Stimulated activated CD4-positive, alpha-beta T cell treated with anti-CD3 and anti-CD28 coated beads, TNF-alpha, amount 100 ng/mL, for 1 hour (primary cell): Measurements from ENCODE around the gene TNFRSF14.

Source experiments
- DNase-seq, 3 donors: peaks; one replicate each; pipeline ENCODE4 v3.0.0-alpha.2; 2020; ENCODE audit warnings: low read depth in 3 of 3, low spot score in 1 of 3

The TNFRSF14 gene

DNA sequence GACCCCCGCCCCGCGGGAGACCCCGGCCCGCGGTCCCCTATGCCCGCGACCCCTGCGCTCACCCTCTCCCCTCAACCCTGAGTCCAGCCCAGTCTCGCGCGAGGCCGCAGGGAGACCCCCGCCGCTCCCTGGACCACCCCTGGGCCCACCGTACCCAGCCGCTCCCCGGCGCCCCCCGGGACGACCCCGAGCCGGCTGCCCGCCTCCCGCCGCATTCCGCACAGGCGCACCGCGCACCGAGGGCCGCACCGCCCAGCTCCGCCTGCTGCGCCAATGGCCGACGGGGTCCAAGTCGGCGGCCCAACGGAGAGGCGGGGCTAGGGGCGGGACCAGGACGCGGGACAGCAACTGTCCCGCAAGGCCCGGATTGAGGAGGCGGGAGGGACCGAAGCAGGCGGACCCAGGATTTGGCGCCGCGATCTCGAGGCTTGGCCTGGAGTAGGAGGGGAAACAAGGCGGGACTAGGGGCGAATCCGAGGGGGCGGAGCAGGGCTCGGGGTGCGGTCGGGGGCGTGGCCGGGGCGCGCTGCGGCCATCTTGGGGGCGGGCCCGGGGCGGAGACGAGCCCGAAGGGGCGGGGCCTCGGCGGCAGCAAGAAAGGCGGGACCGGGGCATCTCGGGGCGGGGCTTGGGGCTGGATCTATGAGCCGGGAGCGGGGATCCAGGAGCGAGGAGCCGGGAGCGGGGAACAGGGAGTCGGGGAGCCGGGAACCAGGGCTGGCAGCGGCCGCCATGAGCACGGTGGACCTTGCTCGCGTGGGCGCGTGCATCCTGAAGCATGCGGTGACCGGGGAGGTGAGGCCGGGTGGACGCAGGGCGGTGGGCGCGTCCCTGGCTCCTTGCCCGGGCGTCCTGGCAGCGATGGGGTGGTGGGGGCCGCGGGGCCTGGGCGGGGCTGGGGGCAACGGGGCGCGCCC, 30.2 kb downstream of the TNFRSF14 start, which contains the start of gene PRXL2B:
Gene PRXL2B (plus strand): TSS at position 624 of the 917 bp plus-strand sequence. CDS start 109 bp downstream, at position 733.
- DNase-seq: peak; percentile 91 to 98 (median 96)

DNA sequence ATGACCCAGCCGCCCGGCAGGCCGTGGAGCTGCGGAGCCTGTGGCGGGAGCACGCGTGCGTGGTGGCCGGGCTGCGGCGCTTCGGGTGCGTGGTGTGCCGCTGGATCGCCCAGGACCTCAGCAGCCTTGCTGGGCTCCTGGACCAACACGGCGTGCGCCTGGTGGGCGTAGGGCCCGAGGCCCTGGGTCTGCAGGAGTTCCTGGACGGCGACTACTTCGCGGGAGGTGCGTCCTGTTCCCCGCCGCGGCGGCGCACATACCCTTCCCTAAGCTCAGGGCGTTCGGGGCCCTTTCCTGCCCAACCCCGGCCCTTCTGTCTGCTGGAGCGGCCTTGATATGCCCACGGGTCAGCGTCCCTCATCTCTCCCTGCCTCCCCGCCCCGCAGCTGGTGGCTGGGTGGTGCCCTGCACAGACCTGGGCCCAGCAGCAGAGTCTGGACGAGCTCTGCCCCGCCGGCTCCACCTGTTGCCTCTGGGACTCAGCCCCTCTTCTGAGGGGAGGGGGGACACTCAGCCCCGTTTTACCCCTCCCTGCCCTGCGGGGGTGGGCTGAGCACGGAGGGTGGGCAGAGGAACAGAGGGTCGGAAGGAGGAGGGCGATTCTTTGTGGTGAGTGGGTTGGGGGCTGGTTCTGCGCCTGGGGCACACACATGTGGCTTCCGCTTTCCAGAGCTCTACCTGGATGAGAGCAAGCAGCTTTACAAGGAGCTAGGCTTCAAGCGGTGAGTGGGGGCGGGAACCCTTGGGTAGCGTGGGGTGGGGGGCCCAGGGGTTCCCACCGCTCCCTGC, 31.1 kb downstream of the TNFRSF14 start:
- no peak for DNase-seq

DNA sequence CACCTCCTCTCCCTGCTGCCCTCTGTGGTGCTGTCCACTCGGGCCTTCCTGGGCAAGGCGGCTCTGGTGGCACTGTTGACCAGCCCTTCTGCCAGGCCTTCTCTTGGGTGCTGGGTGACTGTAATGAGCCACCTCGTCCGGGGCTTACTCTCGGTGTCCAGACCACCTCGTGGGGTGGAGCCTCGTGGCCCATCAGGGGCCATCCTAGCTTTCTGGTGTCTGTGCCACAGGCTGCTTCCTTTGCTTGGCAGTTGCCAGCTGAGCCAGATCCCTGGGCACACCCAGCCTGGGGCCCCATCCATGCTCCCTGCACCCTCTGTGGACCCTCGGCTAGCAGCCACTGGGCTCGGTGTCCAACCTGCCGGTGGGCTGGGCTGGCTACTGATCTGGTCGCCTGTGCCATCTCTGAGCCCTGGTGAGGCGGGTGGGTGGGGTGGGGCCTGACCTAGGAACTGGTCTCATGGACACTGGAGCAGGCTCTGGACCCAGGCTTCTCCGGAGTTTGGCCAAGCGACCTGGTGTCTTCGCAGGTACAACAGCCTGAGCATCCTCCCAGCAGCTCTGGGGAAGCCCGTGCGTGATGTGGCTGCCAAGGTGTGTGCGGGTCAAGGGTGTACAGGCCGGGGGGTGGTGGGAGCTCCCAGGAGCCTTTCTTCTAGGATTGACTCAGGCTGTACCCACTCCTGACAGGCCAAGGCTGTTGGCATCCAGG, 31.8 kb downstream of the TNFRSF14 start:
- no peak for DNase-seq

DNA sequence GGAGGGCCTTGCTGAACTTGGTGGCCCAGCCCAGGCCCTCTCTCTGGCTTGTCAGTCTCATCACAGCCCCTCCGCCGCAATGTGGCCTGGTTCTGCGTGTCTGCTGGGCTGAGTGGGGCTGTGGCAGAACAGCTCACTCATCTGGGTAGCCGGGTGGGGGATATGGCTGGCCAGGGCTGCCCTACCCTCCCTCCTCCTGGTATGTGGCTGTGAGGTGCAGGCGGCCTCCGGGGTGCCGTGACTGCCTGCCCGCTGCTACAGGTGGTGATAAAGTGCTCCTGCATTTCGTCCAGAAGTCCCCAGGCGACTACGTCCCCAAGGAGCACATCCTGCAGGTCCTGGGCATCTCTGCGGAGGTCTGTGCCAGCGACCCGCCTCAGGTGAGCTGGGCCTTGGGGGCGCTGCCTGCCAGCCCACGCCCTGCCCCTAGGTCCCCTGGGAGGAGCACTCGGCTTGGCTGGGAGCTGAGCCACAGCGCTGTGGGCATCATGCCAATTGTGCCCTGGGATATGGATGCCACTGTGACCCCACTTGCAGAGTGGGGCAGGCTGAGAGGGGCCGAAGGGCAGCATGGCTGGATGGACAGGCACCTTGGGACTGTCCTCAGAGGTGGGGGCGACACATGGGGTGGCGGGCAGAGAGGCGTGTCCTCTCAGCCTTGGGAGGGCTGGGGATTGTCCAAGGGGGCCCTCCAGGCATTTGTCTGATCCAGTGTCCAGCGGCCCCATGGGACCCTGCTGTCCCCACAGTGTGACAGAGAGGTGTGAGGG, 32.7 kb downstream of the TNFRSF14 start:
- no peak for DNase-seq

DNA sequence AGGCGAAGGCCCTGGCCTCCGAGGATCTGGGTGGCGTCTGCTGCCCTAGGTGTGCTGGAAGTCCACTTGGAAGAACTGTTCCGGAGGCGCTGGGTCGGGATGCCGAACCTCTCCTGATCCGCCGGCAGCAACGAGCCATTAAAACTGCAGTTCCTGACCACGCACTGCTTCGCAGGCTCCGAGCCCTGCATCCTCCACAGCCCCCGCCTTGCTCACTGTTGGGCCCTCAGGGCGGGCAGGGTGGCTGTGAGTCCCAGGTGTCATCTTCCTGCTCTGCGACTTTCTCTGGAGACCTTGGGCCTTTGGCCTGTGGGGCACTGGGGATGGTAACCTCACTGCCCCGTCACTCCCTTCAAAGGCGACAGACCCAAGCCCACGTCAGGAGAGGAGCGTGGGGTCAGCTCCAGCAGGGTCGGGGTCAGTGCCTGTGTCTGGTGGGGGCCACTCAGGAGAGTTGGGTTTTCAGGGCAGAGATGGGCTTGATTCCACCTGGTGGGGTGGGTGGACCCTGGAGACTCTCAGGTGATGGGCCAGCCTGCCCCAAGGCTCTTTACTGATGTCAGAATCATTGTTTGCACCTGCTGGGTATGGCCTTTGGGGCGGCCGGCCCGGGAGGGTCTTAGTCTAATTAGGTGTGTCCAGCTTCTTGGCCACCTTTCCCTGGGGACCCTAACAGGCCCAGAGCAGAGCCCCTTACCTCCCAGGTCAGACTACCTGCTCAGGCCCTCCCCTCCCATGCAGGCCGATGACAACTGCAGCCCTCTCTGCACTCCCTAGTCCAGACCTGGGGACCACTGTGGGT, 33.5 kb downstream of the TNFRSF14 start:
- DNase-seq: no peak

DNA sequence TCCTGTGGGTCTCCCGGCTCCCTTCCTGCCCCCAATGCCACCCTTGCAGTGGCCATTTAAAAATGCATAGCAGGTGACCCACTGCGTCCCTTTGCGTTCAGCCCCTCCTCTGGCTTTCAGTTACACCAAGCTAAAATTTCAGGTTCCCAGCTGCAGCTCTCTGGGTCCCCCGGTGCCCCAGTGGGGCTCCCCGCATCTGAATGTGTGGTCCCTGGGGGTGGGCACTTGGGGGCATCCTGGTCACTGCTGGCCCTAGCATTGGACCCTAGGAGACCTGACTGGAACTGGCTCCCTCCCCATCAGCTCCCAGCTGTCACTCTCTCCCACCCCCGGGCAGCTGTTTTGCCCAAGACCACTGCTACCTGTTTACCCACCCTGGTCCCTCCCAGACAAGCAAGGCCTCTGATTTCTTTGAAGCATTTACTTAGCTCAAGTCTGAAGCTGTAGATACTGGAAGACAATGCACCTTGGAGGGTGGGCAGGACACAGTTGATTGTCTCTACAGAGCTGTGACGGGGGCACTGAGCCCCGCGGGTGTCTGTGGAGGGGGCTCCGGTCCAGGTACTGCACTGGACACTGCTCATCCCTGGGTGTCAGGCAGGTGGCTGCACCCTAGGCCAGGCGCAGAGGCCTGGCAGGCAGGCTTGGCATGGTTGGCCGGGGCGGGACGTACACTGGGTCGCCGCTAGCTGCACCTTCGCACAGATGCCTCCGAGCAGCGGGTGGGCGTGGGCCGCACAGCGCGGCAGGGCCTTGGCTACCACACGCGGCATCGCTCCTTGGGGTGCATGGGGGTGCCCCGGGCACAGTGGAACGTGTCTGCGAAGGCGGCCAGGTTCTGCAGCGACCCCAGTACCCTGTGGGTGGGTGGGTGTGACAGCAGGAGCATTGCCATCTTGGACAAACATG, 34.3 kb downstream of the TNFRSF14 start:
- no peak for DNase-seq

DNA sequence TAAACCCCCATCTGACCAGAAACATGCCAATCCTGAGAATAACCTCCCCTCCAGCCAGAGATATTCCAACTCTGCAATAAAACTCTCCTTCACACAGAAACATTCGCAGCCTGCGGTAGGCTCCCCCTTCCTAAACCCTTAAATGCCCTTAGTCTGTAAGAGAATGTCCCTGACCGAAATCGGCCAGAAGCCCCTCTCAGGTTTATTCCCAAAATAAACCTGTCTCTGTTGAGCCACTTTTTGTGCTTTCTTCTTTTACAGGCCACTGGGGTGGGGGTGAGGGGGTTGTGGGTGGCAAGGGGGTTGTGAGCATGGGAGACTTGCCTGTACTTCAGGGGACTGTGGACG, 35.0 kb downstream of the TNFRSF14 start:
- DNase-seq: no peak

DNA sequence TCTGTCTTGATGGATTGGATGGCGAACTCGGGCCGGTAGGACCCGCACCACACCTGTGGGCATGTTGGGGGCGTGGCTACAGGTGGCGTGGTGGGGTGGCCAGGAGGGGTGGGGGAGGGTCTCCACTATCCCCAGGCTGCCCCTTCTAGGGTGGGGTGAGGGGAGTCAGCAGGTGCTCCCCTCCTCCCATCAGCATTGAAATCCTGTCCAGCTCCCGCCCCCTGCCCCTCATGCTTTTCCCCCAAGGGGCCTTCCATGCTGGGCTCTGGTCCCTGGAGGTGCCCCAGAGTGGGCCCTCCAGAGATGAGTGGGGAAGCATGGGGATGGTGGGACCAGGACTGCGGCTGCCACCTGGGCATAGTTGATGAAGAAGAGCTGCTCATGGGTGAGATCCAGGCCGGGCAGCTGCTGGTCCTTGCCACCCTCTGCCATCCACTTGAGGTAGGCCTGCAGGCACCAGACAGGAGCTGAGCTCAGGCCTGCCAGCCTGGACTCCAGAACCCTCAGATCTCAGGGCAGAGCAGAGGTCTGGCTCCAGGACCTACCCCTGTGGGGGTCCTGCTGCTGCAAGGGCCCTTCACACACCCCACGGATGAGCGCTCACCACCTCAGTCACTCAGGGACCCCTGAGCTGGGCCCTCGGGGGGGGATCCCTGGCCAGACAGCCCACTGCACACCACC, 35.5 kb downstream of the TNFRSF14 start:
- no peak for DNase-seq

GRCh38 chr1:2592672-2593071, 36.5 kb downstream of the TNFRSF14 start:
- DNase-seq: no peak

DNA sequence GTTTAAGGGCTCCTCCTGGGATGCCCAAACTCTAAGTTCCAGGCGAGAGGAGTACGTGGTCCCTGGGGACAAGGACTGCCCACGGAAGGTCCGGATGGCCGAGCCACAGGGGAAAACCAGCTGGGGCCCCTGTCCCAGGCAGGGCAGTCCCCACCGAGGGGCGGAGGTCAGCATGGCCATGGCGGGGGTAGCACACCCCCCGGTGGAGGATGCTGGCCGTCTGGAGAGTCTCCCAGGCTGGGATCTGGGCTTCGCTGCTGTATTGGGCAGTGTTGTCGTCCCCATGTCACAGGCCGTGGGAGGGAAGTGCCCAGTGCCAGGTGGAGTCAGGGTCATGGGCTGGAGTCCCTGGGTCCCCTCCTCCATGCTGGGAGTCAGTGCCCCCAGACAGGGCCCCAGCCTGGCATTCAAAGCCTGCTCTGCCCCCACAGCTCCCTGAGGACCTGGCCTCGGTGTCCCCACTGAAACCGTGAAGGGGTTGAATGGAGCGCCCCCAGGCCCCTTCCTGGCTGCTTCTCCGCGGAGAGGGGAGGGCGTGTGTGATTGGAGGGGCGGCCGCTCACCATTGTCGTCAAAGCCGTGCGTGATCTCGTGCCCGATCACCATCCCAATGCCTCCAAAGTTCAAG, 37.2 kb downstream of the TNFRSF14 start:
- no peak for DNase-seq

GRCh38 chr1:2594001-2594640, 38.0 kb downstream of the TNFRSF14 start:
- DNase-seq: no peak

DNA sequence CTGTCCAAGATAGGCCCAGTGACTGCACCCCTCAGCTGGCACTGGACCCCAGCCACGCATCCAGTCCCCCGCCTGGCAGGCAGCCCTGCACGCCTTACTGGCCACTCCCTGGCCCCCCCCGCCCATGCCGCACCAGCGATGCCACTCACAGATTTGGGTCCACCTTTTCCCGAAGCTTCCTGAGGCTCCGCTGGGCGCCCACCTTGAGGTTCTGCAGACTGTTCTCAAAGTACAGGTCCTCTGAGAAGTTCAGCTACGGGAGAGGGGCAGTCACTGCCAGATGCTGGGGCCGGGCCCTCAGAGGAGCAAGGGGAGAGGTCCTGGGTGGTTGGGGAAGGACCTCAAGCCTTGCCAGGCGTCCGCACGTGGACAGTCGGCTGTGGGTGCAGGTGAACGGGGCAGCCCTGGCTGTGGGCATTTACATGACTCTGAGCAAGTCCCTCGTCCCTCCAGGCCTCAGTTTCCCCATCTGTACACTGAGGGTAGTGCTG, 38.5 kb downstream of the TNFRSF14 start:
- no peak for DNase-seq

DNA sequence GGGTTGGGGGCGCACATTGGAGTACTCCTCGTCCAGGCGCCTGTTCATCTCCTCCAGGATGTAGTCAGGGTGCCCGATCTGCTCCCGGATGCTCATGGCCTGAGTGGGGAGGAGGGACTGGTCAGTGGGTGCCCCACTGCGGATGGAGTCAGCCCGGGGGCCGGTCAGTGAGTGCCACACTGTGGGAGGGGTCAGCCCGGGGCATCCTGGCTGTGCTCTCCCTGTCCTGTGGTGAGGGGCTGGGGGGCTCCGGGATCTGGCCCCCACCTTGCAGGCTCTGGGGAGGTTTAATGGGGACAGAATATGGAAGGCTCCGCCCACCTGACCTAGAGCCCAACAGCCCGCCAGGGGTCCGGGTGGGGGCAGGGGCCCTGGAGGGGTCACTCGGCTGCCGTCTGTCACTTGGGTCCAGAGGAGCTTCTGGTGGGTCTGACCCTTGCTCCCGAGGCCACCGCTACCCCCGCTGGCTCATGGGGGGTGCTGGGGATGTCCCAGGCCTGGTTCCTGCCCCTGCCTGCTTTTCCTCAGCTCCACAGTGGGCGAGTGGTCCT, 39.2 kb downstream of the TNFRSF14 start:
- no peak for DNase-seq

DNA sequence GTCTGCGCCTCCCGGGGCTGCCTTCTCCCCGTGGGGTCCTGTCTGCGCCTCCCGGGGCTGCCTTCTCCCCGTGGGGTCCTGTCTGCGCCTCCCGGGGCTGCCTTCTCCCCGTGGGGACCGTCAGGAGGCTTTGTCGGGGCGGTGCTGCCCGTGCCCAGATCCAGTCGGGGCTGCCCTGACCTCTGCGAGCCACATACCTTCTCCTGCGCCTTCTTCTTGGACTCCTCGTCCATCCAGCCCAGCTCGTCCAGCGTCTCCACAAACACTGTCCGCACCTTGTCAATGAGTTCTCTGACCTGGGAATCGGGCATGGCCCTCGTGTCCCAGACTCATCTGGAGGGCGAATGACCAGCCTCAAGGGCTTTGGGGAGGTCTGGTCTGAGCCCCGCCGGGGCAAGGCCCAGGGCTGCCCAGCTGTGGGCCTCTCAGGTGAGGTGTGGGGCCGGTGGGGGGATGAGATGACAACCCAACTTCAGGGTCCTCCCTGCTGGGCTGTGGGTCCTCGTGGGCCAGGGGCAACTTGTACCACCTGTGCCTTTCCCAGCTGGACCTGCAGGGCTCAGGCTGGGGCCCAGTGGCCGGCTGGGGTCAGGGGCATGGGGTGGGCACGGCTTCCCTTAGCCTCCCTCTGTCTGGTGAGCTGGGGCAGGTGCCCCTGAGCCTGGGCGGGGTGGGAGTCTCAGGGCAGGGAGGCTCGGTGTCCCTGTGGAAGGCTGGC, 39.8 kb downstream of the TNFRSF14 start:
- DNase-seq: no peak

DNA sequence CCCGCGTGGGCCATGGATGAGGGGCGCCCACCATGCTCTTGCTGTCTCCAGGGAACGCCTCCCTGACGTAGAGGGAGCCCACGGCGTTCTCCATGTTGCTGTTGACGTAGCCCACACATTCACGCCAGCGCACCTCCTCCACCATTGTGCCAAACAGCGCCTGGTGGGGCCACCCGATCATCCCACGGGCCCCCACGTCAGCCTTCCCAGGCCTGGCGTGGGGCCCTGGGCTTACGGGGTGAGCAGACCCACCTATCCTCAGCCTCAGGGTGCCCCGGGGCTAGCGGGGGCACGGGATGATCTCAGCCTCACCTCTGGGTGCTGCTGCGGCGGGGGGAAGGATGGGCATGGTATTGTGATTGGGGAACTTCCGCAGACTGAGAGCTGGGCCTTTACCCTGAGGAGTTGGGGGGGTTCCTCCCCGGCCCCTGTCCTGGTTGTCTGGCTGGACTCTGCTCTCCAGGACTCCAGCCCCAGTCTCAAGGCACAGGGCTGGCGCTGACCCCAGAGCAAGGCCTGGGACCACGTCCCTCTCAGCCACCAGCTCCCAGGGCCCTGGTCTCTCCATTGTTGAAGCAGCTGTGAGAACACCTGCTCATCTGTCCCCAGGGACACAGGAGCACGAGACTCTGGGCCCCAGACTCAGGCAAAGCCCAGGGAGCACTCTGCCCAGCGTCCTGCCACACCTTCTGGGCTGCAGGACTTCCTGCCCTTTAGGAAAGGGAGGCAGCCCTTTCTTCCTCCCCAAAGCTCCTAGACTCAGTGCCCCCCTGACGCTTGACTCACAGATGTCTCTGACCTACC, 40.6 kb downstream of the TNFRSF14 start:
- no peak for DNase-seq
